H9 (cell line): ENCODE results near the gene FRG1. TPM values are rescaled to one million over a fixed set of nuclear protein-coding genes. Genes with fewer than 3 reads are reported as not detected.
"Not testable (repeated sequence)": the region's sequence is repeated elsewhere in the genome, so short reads cannot be mapped to it uniquely, and the experiment has no call there.

Source experiments
- DNase-seq: peaks from one replicate; pipeline ENCODE4 v3.0.0-alpha.2; 2017
- H2AFZ ChIP-seq: one replicate; pipeline ENCODE4 v1.6.1; 2013; ENCODE audit warnings: mild to moderate bottlenecking, low read length, control low read depth, moderate library complexity
- H2AK5ac ChIP-seq: 2 replicates; pipeline ENCODE4 v1.6.1; 2013; ENCODE audit warnings: low read length, control low read depth, mixed read lengths; ENCODE audit not compliant: insufficient read length
- H2BK120ac ChIP-seq: one replicate; pipeline ENCODE4 v1.6.1; 2013; ENCODE audit warnings: low read depth, mild to moderate bottlenecking, low read length, control low read depth, inconsistent platforms; ENCODE audit not compliant: poor library complexity, severe bottlenecking
- H2BK12ac ChIP-seq: 2 replicates; pipeline ENCODE4 v1.6.1; 2013; ENCODE audit warnings: low read length, control low read depth, mixed read lengths, low read depth; ENCODE audit not compliant: insufficient read length
- H2BK15ac ChIP-seq: 2 replicates; pipeline ENCODE4 v1.6.1; 2013; ENCODE audit warnings: low read depth, low read length, control low read depth
- H2BK20ac ChIP-seq: one replicate; pipeline ENCODE4 v1.6.1; 2013; ENCODE audit warnings: low read depth, mild to moderate bottlenecking, low read length, control low read depth, inconsistent platforms; ENCODE audit not compliant: poor library complexity, severe bottlenecking
- H2BK5ac ChIP-seq: 2 replicates; pipeline ENCODE4 v1.6.1; 2013; ENCODE audit warnings: low read length, control low read depth, mixed read lengths; ENCODE audit not compliant: insufficient read length
- H3K14ac ChIP-seq: 2 replicates; pipeline ENCODE4 v1.6.1; 2013; ENCODE audit warnings: low read length, control low read depth; ENCODE audit not compliant: insufficient read depth
- H3K18ac ChIP-seq: 2 replicates; pipeline ENCODE4 v1.6.1; 2013; ENCODE audit warnings: low read depth, mild to moderate bottlenecking, mixed read lengths, low read length, control low read depth; ENCODE audit not compliant: insufficient read length
- H3K23ac ChIP-seq: 2 replicates; pipeline ENCODE4 v1.6.1; 2013; ENCODE audit warnings: low read length, control low read depth, mixed read lengths, low read depth; ENCODE audit not compliant: insufficient read length
- H3K23me2 ChIP-seq: 2 replicates; pipeline ENCODE4 v1.6.1; 2013; ENCODE audit warnings: low read depth, mild to moderate bottlenecking, mixed read lengths, low read length, control low read depth; ENCODE audit not compliant: insufficient read length, poor library complexity, severe bottlenecking
- H3K27ac ChIP-seq: 2 replicates; pipeline ENCODE4 v1.5.1; 2013; ENCODE audit warnings: low read length, control low read depth, mixed read lengths, low read depth; ENCODE audit not compliant: insufficient read length
- H3K27me3 ChIP-seq: 2 replicates; pipeline ENCODE4 v1.6.1; 2013; ENCODE audit warnings: low read length, control low read depth, inconsistent platforms; ENCODE audit not compliant: insufficient read depth
- H3K4ac ChIP-seq: 2 replicates; pipeline ENCODE4 v1.6.1; 2013; ENCODE audit warnings: low read depth, mild to moderate bottlenecking, control low read depth, inconsistent platforms, low read length, moderate library complexity
- H3K4me1 ChIP-seq: 2 replicates; pipeline ENCODE4 v1.6.1; 2013; ENCODE audit warnings: low read length, control low read depth, inconsistent platforms; ENCODE audit not compliant: insufficient read depth
- H3K4me2 ChIP-seq: 2 replicates; pipeline ENCODE4 v1.6.1; 2013; ENCODE audit warnings: low read length, control low read depth, mixed read lengths; ENCODE audit not compliant: insufficient read length, insufficient read depth
- H3K56ac ChIP-seq: 2 replicates; pipeline ENCODE4 v1.6.1; 2013; ENCODE audit warnings: low read depth, mild to moderate bottlenecking, mixed read lengths, low read length, control low read depth; ENCODE audit not compliant: insufficient read length
- H3K79me1 ChIP-seq: 2 replicates; pipeline ENCODE4 v1.6.1; 2013; ENCODE audit warnings: low read depth, mild to moderate bottlenecking, moderate library complexity, low read length, control low read depth, inconsistent platforms; ENCODE audit not compliant: insufficient read depth, poor library complexity, severe bottlenecking
- H3K79me2 ChIP-seq: 2 replicates; pipeline ENCODE4 v1.6.1; 2013; ENCODE audit warnings: low read length, control low read depth, inconsistent platforms; ENCODE audit not compliant: insufficient read depth
- H3K9ac ChIP-seq: 2 replicates; pipeline ENCODE4 v1.6.1; 2013; ENCODE audit warnings: low read length, control low read depth, mixed read lengths; ENCODE audit not compliant: insufficient read length; ENCODE audit errors: extremely low read depth
- H3K9me3 ChIP-seq: one replicate; pipeline ENCODE4 v1.6.1; 2013; ENCODE audit warnings: low read depth, low read length, inconsistent platforms; ENCODE audit not compliant: control insufficient read depth
- H3T11ph ChIP-seq: one replicate; pipeline ENCODE4 v1.6.1; 2013; ENCODE audit warnings: mild to moderate bottlenecking, low read length, control low read depth, inconsistent platforms
- H4K20me1 ChIP-seq: one replicate; pipeline ENCODE4 v1.6.1; 2013; ENCODE audit not compliant: control insufficient read depth, insufficient read length, insufficient read depth
- H4K5ac ChIP-seq: 2 replicates; pipeline ENCODE4 v1.6.1; 2013; ENCODE audit warnings: low read depth, mild to moderate bottlenecking, mixed read lengths, low read length, control low read depth; ENCODE audit not compliant: insufficient read length
- H4K8ac ChIP-seq: replicated peaks from 2 replicates; pipeline ENCODE4 v1.6.1; 2013; ENCODE audit warnings: low read length, control low read depth, mixed read lengths, low read depth; ENCODE audit not compliant: insufficient read length
- H4K91ac ChIP-seq: 2 replicates; pipeline ENCODE4 v1.6.1; 2013; ENCODE audit warnings: low read depth, mild to moderate bottlenecking, moderate library complexity, mixed read lengths, low read length, control low read depth; ENCODE audit not compliant: insufficient read length
- H3K27ac Mint-ChIP-seq, 3 experiments: 2 replicates in 2 of 3; 3 replicates in 1 of 3; pipeline ENCODE4 v1.8.0; 2020 to 2021; ENCODE audit warnings: mixed read lengths in 3 of 3, mild to moderate bottlenecking in 1 of 3, moderate library complexity in 1 of 3
- H3K27me3 Mint-ChIP-seq: 2 replicates; pipeline ENCODE4 v1.8.0; 2021; ENCODE audit warnings: low read depth, mild to moderate bottlenecking, moderate library complexity, mixed read lengths
- H3K36me3 Mint-ChIP-seq, 3 experiments: 2 replicates in 2 of 3; 3 replicates in 1 of 3; pipeline ENCODE4 v1.8.0; 2020 to 2021; ENCODE audit warnings: low read depth in 3 of 3, mixed read lengths in 3 of 3; ENCODE audit not compliant: insufficient read depth in 1 of 3
- H3K4me1 Mint-ChIP-seq, 2 experiments: 2 replicates each; pipeline ENCODE4 v1.8.0; 2020; ENCODE audit warnings: mixed read lengths in 2 of 2
- H3K4me3 Mint-ChIP-seq, 2 experiments: 2 replicates in 1 of 2; 3 replicates in 1 of 2; pipeline ENCODE4 v1.8.0; 2020 to 2021; ENCODE audit warnings: mild to moderate bottlenecking in 2 of 2, mixed read lengths in 2 of 2, moderate library complexity in 1 of 2
- H3K9me3 Mint-ChIP-seq, 2 experiments: 2 replicates in 1 of 2; 3 replicates in 1 of 2; pipeline ENCODE4 v1.8.0; 2020; ENCODE audit warnings: mild to moderate bottlenecking in 2 of 2, mixed read lengths in 2 of 2, moderate library complexity in 1 of 2
- WGBS: extraction: QIAGEN DNeasy Blood & Tissue Kit; methylation state at CpG from one replicate; pipeline ENCODE4 v1.1.7; 2013; ENCODE audit warnings: missing lambda C conversion rate, low lambda C conversion rate, mixed read lengths; ENCODE audit not compliant: insufficient read length; ENCODE audit errors: extremely low coverage; 5-methylcytosine and 5-hydroxymethylcytosine counted together
- total RNA-seq: library from RNA; stranded (reverse); gene quantifications from 2 replicates; pipeline ENCODE4 v1.2.1, GENCODE V29; 2021
- TF ChIP-seq, protein P1 (sequence below): fragments of 200-600 bp; sonication (generic); conservative IDR thresholded peaks from 3 replicates; pipeline ENCODE4 v1.8.0; 2021; ENCODE audit warnings: antibody characterized with exemption, mild to moderate bottlenecking

FRG1 gene
- total RNA-seq, 1 experiment from 2014 or later: 45.6 TPM

DNA sequence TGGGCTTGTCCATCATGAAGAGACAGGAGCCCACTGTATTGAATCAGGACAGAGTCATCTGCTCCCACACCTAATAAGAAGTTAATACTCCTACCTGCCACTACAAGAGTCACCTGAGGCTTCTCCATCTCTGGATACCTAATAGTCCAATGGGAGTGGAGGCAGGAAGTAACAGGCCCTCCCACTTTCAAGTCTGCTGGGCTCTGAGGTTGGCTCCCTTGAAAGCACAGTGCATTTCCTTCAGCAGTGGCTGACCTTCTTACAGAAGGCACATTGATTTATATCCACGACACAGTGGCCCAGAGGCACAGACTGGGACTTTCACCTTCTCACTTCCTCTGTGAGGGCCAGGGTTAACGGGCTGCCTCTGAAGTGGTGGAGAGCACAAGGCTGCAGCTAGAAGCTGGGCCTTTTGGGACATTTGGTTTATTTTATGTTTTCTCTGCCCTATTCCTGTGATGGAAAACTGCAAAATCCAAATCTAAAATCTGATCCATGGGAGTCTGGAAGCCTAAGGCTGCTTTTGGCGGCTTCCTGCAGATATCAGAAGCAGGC is 48.3 kb downstream of the FRG1 start:
- DNase-seq: no peak

DNA sequence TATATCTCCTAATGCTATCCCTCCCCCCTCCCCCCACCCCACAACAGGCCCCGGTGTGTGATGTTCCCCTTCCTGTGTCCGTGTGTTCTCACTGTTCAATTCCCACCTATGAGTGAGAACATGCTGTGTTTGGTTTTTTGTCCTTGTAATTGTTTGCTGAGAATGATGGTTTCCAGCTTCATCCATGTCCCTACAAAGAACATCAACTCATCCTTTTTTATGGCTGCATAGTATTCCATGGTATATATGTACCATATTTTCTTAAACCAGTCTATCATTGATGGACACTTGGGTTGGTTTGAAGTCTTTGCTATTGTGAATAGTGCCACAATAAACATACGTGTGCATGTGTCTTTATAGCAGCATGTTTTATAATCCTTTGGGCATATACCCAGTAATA is 49.3 kb downstream of the FRG1 start:
- not testable (repeated sequence) for H3K4me3 Mint-ChIP-seq, H2AFZ ChIP-seq, H2BK20ac ChIP-seq, H3K4ac ChIP-seq, H3K4me1 Mint-ChIP-seq, H3K4me1 ChIP-seq, H3K14ac ChIP-seq, H3K56ac ChIP-seq, H3K27me3 ChIP-seq, H2AK5ac ChIP-seq, H2BK12ac ChIP-seq, H3K9me3 ChIP-seq, H2BK5ac ChIP-seq, H3K9ac ChIP-seq, H3K27me3 Mint-ChIP-seq, H3T11ph ChIP-seq, H4K8ac ChIP-seq, H3K79me1 ChIP-seq, H3K23me2 ChIP-seq, H3K79me2 ChIP-seq, H2BK120ac ChIP-seq, DNase-seq, H3K18ac ChIP-seq, H4K20me1 ChIP-seq, H3K27ac Mint-ChIP-seq, H2BK15ac ChIP-seq, H3K4me2 ChIP-seq, H4K91ac ChIP-seq, H3K23ac ChIP-seq, H3K27ac ChIP-seq, H4K5ac ChIP-seq
- Mint-ChIP-seq H3K36me3 (peaks cover 2 to 18% (median 4%) of the 10 kb centered on the region in 3 experiments; a peak in 4 of 7 replicates), H3K9me3 (peaks cover 92 to 94% of the 10 kb centered on the region in 2 experiments)
- WGBS: no CpG with 5 or more reads among the region's 3 CpGs

More for the DNA sequence above, 48.3 kb downstream of the FRG1 start:
- Histone ChIP-seq H2BK15ac (no peak overlapping the region), H3K23me2 (no peaks in the 10 kb centered on the region), H3K4me1 (no peaks in the 10 kb centered on the region), H2AK5ac (no peak overlapping the region), H3K79me1 (no peaks in the 10 kb centered on the region), H3K27me3 (no peaks in the 10 kb centered on the region), H3K14ac (no peak overlapping the region), H3K9me3 (peaks cover 9% of the 10 kb centered on the region), H3K4ac (no peak overlapping the region), H3K79me2 (no peaks in the 10 kb centered on the region), H4K5ac (no peak overlapping the region), H2BK20ac (no peak overlapping the region), H3K27ac (no peak overlapping the region), H4K8ac (no peak overlapping the region), H4K20me1 (no peaks in the 10 kb centered on the region), H2AFZ (no peak overlapping the region), H3K23ac (no peak overlapping the region), H3K56ac (no peak overlapping the region), H4K91ac (no peak overlapping the region), H3K9ac (no peak overlapping the region), H2BK12ac (no peak overlapping the region), H3K4me2 (no peak overlapping the region), H2BK120ac (no peak overlapping the region), H3T11ph (no peak overlapping the region), H2BK5ac (no peak overlapping the region), H3K18ac (no peak overlapping the region)
- no CpG with 5 or more reads among the region's 3 CpGs for WGBS
- Mint-ChIP-seq H3K9me3 (peaks cover 86 to 90% of the 10 kb centered on the region in 2 experiments), H3K4me1 (no peaks in the 10 kb centered on the region), H3K27ac (no peak overlapping the region), H3K4me3 (no peak overlapping the region), H3K36me3 (peaks cover 2 to 16% (median 4%) of the 10 kb centered on the region in 3 experiments; a peak in 5 of 7 replicates), H3K27me3 (no peaks in the 10 kb centered on the region; the same call in none of the 2 replicates)
- TF ChIP-seq, protein P1, sequence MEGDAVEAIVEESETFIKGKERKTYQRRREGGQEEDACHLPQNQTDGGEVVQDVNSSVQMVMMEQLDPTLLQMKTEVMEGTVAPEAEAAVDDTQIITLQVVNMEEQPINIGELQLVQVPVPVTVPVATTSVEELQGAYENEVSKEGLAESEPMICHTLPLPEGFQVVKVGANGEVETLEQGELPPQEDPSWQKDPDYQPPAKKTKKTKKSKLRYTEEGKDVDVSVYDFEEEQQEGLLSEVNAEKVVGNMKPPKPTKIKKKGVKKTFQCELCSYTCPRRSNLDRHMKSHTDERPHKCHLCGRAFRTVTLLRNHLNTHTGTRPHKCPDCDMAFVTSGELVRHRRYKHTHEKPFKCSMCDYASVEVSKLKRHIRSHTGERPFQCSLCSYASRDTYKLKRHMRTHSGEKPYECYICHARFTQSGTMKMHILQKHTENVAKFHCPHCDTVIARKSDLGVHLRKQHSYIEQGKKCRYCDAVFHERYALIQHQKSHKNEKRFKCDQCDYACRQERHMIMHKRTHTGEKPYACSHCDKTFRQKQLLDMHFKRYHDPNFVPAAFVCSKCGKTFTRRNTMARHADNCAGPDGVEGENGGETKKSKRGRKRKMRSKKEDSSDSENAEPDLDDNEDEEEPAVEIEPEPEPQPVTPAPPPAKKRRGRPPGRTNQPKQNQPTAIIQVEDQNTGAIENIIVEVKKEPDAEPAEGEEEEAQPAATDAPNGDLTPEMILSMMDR: no peak
